Neural crest cell (in vitro differentiated cells): ENCODE measurements around the gene CREM. TPM values are rescaled to one million over a fixed set of nuclear protein-coding genes. Genes with fewer than 3 reads are reported as not detected.

Experiments
- DNase-seq: peaks from one replicate; pipeline ENCODE4 v3.0.0; 2021; ENCODE audit warnings: low read depth, mixed read lengths, low spot score
- H3K27ac Mint-ChIP-seq: one replicate; pipeline ENCODE4 v1.8.0; 2021; ENCODE audit warnings: mild to moderate bottlenecking, mixed read lengths; ENCODE audit not compliant: unreplicated experiment
- H3K27me3 Mint-ChIP-seq: 2 replicates; pipeline ENCODE4 v1.8.0; 2021; ENCODE audit warnings: low read depth, mild to moderate bottlenecking, mixed read lengths
- H3K36me3 Mint-ChIP-seq: 2 replicates; pipeline ENCODE4 v1.8.0; 2021; ENCODE audit warnings: low read depth, mild to moderate bottlenecking, mixed read lengths
- H3K4me1 Mint-ChIP-seq: 2 replicates; pipeline ENCODE4 v1.8.0; 2021; ENCODE audit warnings: mixed read lengths
- H3K4me3 Mint-ChIP-seq: one replicate; pipeline ENCODE4 v1.8.0; 2021; ENCODE audit warnings: mild to moderate bottlenecking, mixed read lengths
- H3K9me3 Mint-ChIP-seq: 2 replicates; pipeline ENCODE4 v1.8.0; 2021; ENCODE audit warnings: mixed read lengths
- CTCF ChIP-seq: fragments of 200-600 bp; sonication (generic); conservative IDR thresholded peaks from 2 replicates; pipeline ENCODE4 v1.5.0; 2021; ENCODE audit warnings: antibody characterized with exemption, mild to moderate bottlenecking
- total RNA-seq: library from RNA; stranded (reverse); gene quantifications from 2 replicates; pipeline ENCODE4 v1.2.1, GENCODE V29; 2021

CREM gene
- total RNA-seq, 1 donor from 2014 or later = 29.6 TPM

GRCh38 chr10:35234073-35234472, 107.4 kb downstream of the CREM start:
- no peaks in the 10 kb centered on the region for H3K27me3 Mint-ChIP-seq
- H3K4me3 Mint-ChIP-seq = no peak overlapping the region
- DNase-seq = no peak
- H3K9me3 Mint-ChIP-seq = no peaks in the 10 kb centered on the region
- H3K36me3 Mint-ChIP-seq = no peaks in the 10 kb centered on the region
- no peaks in the 10 kb centered on the region for H3K4me1 Mint-ChIP-seq
- TF ChIP-seq CTCF = no peak
- no peak overlapping the region for H3K27ac Mint-ChIP-seq

- peak; percentile 61 for TF ChIP-seq CTCF
- no peaks in the 10 kb centered on the region for H3K9me3 Mint-ChIP-seq
- no peak overlapping the region for H3K4me3 Mint-ChIP-seq
- H3K36me3 Mint-ChIP-seq = no peaks in the 10 kb centered on the region
- H3K27me3 Mint-ChIP-seq = no peaks in the 10 kb centered on the region
- DNase-seq = no peak
- H3K27ac Mint-ChIP-seq = no peak overlapping the region
- no peaks in the 10 kb centered on the region for H3K4me1 Mint-ChIP-seq
These were observed 110.1 kb downstream of the CREM start for GRCh38 chr10:35236739-35237138.

GRCh38 chr10:35237766-35238512, 111.3 kb downstream of the CREM start:
- Mint-ChIP-seq H3K36me3 (no peaks in the 10 kb centered on the region), H3K9me3 (no peaks in the 10 kb centered on the region), H3K4me1 (no peaks in the 10 kb centered on the region), H3K27ac (no peak overlapping the region), H3K4me3 (no peak overlapping the region), H3K27me3 (no peaks in the 10 kb centered on the region)
- DNase-seq = no peak
- TF ChIP-seq CTCF = no peak

- DNase-seq = no peak
- H3K27ac Mint-ChIP-seq = no peak overlapping the region
- H3K27me3 Mint-ChIP-seq = no peaks in the 10 kb centered on the region
- TF ChIP-seq CTCF = no peak
- no peaks in the 10 kb centered on the region for H3K36me3 Mint-ChIP-seq
- no peaks in the 10 kb centered on the region for H3K4me1 Mint-ChIP-seq
- H3K9me3 Mint-ChIP-seq = peaks cover 3% of the 10 kb centered on the region
- H3K4me3 Mint-ChIP-seq = no peak overlapping the region
These were observed 117.9 kb downstream of the CREM start for GRCh38 chr10:35244549-35244948.

GRCh38 chr10:35246770-35247343, 120.2 kb downstream of the CREM start:
- Mint-ChIP-seq H3K9me3 (peaks cover 3% of the 10 kb centered on the region), H3K4me1 (no peaks in the 10 kb centered on the region), H3K27ac (no peak overlapping the region), H3K4me3 (no peak overlapping the region), H3K36me3 (no peaks in the 10 kb centered on the region), H3K27me3 (no peaks in the 10 kb centered on the region)
- DNase-seq = no peak
- TF ChIP-seq CTCF = no peak
